GM19467 (cell line): ENCODE results near the gene ACAP1.
A peak's percentile ranks its signal among the peaks of the same experiment; 100 is the strongest.

ENCODE experiments used
- ATAC-seq: cut with Tn5 transposase; IDR thresholded peaks from one replicate; pipeline ENCODE4 v1.9.1; 2021; ENCODE audit warnings: mild to moderate bottlenecking, moderate library complexity; ENCODE audit not compliant: unreplicated experiment

The ACAP1 gene

GRCh38 chr17:7311110-7311705 is 25.1 kb upstream of the ACAP1 start:
- no peak for ATAC-seq

GRCh38 chr17:7312432-7313087 is 23.8 kb upstream of the ACAP1 start:
- ATAC-seq = no peak

DNA sequence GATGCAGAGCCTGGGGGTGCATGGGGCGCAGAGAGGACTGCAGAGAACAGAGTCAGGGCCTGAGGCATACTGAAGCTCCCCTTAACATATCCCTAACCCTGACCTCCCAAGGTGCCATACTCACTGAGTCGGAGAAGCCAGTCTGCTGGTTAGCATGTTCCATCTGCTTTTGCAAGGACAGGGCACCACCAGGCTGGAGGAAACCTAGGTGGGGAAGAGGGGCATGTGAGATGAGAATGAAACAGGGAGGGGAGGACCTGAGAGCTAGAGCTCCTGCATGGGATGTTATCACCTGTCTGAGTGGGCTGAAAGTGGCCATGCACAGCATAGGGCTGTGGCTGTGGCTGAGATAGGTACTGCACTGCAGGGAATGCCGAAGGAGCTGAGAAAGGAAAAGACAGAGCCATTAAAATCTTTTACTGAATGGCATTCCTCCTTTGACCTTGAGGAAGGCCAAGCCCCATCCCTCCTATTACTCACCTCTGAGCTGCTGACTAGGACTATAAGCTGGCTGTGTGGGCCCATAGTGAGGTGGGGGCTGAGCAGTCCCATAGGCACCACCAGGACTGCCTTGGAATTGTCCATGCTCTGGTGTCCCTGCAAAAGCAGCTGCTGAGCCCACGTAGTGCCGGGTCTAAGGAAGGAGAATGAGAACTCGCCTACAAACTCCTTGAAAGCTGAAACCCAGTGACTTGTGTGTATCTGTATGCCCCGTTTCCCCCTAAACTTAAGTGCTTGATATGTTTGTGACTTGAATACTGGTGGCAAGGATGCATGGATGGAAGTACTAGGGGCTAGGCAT is 23.0 kb upstream of the ACAP1 start:
- ATAC-seq = no peak

- no peak for ATAC-seq
Observed at GRCh38 chr17:7313890-7314718, 22.2 kb upstream of the ACAP1 start.

DNA sequence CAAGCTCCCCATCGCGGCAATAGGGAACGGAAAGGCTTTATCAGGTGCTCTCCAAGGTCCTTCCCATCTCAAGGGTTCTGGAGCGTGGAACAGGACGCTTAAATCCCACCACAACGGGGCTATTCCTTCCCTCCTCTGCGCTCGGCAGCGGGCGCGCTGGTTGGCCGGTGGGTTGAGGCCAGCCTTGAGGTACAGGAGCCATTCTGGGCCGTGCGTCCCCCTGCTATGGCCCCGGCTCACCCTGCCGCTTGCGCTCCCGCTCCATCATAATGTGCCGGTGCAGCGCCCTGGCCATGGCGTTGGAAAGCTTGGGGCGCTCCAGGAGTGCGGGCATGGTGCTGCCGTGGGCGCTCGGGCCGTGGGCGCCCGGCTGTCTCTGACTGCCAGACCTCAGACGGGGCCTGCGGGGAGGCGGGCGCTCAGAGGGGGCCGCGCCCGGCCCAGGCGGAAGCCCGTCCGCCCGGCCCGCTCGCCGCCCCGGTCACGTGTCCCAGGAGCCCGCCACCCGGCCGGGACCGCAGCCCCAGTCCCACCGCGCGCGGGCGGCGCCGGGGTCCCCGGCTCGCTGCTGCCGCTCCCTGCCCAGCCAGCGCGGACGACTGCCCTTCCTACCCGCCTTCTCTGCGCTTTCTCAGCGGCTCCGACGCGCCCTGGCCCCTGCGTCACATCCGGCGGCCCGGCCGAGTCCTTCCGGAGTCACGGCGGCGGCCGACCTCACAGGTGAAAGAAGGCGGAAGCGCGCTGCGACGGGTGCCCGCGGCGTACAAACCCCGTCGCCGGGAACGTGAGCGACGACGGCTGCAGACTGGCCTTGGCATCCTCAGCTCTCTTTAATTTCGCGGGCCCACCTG is 21.4 kb upstream of the ACAP1 start, which contains the start of gene GPS2:
GPS2 (minus strand) TSS at position 642 of the 851 bp plus-strand sequence; CDS start at position 334, 308 bp downstream.
- peak; percentile 60 for ATAC-seq

DNA sequence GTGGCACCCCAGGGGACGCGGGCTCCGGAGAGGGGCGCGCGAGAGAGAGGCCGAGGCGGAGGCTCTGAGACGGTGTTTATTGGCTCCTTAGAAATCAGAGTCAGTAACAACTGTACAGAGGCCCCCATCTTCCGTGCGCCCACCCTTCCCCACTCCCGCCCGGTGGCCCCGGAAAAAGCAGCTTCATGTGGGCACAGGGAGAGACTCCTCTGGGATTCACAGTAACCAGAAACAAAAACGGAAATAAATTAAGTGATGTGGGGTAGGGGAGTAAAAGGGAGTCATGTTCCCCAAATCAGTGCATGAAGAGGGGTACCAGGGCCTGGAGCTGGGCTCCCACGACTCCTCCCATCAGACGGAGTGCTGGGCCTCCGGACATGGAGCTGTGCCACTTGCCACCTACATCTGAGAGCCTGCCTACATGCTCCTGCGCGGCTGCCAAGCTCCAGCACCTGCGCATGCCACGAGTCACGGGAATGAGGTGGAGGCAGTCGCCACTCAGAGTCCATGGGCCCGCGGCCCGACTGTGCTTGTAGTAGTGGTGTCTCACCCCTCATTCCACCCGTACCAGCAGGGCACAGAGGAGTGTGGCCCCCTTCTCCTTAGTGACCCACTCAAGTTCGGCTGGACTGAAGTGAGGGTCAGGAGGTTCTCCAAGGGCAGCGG is 20.6 kb upstream of the ACAP1 start:
- ATAC-seq = no peak

GRCh38 chr17:7317161-7317803 is 19.0 kb upstream of the ACAP1 start:
- no peak for ATAC-seq

- no peak for ATAC-seq
Observed at GRCh38 chr17:7318121-7318860, 18.0 kb upstream of the ACAP1 start.

DNA sequence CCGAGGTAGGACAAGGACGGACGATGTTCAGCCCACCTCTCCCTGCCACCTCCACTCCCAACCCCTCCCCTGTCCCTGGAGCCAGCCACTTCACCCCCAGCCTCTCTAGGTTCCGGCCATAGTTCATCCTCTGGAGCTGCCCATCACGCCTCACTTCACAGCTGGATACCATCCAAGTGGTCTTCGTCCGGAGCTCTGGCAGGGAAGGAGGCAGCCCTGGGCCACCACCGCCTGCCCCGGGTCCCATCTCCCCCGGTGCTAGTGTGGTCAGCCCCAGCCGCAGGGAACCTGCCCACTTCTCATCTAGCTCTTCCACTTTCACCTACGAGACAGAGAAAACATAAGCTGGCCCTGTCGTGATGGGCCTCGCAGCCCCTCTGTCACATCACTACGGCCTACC is 14.9 kb upstream of the ACAP1 start:
- ATAC-seq = no peak

GRCh38 chr17:7322520-7323194 is 13.7 kb upstream of the ACAP1 start:
- no peak for ATAC-seq

DNA sequence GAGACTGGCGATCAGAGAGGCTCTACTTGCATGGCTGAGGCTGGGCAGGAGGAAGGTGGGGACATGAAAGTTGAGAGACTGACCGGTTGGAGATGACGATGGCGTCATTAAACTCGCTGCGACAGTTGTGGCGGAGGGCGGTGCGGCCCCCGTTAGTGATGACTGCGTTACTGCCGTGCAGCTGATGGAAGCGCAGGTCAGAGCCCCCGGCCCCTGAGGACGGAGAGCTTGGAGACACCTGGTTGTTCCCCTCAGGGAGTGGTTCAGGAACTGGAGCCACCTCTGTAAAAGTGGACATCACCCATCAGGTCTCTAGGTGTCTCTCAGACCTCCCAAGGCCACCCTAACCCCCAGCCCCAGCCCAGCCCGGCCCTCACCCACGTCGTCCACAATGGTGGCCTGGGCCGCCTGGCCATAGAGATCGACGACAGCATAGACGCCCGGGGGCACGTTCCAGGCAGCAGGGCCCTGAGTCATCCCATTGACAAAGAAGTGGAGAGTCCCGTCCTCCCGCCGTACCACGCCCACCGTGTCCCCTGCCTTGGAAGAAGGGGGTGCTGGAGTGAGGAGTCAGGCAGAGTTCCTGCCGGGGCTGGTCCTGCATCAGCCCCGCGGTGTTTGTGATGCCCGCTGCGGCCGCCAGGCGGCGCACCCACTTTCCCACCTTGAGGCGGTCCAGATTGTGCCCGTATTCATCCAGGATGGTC is 12.4 kb upstream of the ACAP1 start:
- no peak for ATAC-seq

DNA sequence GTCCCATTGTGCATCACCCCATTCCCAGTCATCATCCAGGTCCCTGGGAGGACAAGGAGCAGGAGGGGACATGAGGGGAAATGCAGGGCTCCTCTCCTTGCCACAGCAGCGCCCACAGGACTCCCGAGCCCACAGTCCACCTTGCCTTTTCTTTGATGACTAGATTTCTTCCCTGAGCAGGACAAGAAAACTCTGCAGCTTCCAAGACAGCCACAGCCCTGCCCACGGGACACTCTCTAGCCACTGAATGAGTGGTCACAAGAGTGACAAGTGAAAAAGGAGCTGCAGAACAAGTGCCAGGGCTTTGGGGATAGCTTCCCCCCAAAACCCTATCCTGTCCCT is 11.9 kb upstream of the ACAP1 start:
- no peak for ATAC-seq

DNA sequence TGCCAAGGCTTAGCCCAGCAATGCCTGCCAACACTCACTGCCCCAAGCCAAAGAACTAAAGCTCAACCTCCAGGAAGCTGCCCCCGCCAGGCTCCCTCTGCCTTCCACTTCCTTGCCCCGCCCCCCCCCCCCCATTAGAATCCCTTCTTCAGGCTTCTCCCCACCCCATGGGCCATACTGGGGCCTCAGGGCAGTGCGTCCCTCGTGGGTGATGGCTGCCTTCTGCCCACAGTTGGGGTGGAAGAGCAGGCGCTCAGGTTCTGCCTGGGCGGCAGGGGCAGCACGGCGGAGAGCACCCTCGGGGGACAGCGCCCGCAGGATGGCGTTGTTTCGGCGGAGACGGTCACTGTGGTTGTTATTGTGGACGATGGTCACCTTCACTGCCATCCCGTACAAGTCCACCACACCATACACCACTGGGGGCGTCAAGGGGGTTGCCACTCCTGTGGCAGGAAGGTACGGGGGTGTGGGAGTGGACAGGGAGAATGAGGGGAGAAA is 11.2 kb upstream of the ACAP1 start:
- ATAC-seq = no peak

DNA sequence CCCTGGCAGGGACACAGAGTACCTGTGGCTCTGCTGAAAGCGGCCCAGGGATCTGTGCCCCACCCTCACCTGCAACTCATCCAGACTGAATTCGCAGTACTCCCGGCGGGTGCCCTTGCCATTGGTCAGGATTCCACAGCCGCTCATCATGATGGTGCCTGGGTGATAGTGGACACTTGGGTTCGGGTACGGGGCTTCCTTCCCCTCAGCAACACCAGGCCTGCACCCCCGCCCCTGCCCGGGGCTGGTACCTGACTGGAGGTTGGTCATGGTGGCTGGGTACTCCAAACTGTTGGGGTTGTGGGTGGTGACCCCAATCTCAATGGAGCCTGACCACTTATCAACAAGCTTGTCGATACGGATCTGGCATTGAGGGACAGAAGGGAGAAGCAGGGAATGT is 10.1 kb upstream of the ACAP1 start:
- no peak for ATAC-seq

DNA sequence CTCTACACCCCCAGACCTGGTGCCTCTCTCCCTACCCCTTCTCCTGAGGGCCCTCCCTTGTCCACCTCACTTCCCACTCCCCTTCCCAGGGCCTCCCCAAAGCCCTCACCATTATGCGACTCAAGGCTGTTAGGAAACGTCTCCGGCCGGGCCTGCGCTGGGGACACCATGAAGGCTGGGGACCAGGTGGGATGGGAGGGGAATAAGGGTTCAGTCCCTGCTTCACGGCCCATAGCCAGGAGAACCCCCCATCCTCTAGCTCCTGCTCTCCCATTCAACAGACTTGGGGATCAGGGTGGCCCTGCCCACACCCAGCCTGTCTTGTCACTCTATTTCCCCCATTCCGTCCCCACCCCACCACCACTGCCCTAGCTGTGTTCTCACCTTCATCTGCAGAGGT is 9.3 kb upstream of the ACAP1 start:
- no peak for ATAC-seq

DNA sequence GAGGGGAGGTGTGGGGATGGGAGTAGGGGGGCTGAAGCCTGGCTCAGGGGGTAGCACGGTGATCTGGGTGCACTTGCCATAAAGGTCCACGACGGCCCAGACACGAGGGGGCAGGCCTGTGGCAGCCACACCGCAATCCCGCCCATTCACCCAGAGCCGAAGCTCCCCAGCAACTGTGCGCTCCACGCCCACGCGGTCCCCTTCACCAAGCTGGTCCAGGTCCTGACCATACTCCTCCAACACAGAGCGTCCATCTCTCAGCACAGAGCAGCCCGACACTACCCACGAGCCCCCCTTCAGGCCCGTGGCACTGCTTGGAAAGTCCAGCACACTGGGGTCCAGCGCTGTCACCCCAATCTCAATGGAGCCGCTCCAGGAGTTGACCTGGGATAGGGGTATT is 8.8 kb upstream of the ACAP1 start:
- ATAC-seq = no peak

GRCh38 chr17:7328009-7328408 is 8.3 kb upstream of the ACAP1 start:
- ATAC-seq = no peak
